GF-D8 (cell line): ENCODE measurements around the gene PPP3R1.
"Not testable (repeated sequence)": the region's sequence is repeated elsewhere in the genome, so short reads cannot be mapped to it uniquely, and the experiment has no call there.

ENCODE experiments used
- DNase-seq: peaks from one replicate; lab custom pipeline; 2025; lab: John Stamatoyannopoulos, UW

The PPP3R1 gene

GRCh38 chr2:68188831-68189230 is 63.5 kb downstream of the PPP3R1 start:
- no peak for DNase-seq

GRCh38 chr2:68187329-68187728 is 65.0 kb downstream of the PPP3R1 start:
- no peak for DNase-seq

GRCh38 chr2:68185541-68186164 is 66.7 kb downstream of the PPP3R1 start:
- DNase-seq, result no peak

- no peak for DNase-seq
Observed at GRCh38 chr2:68182902-68183301, 69.4 kb downstream of the PPP3R1 start.

GRCh38 chr2:68178954-68179627 is 73.2 kb downstream of the PPP3R1 start:
- no peak for DNase-seq

- DNase-seq, result no peak
Observed at GRCh38 chr2:68178432-68178831, 73.9 kb downstream of the PPP3R1 start.

- DNase-seq, result no peak
Observed at GRCh38 chr2:68177541-68177940, 74.8 kb downstream of the PPP3R1 start.

GRCh38 chr2:68176657-68177056 is 75.7 kb downstream of the PPP3R1 start:
- no peak for DNase-seq

GRCh38 chr2:68175210-68175609 is 77.1 kb downstream of the PPP3R1 start:
- not testable (repeated sequence) for DNase-seq

GRCh38 chr2:68172990-68173700 is 79.2 kb downstream of the PPP3R1 start:
- DNase-seq, result peak; percentile 97

- DNase-seq, result peak; percentile 72
Observed at GRCh38 chr2:68172521-68172920, 79.8 kb downstream of the PPP3R1 start.

- no peak for DNase-seq
Observed at GRCh38 chr2:68171684-68172083, 80.6 kb downstream of the PPP3R1 start.

- DNase-seq, result no peak
Observed at GRCh38 chr2:68171146-68171545, 81.2 kb downstream of the PPP3R1 start.

GRCh38 chr2:68169308-68169707 is 83.0 kb downstream of the PPP3R1 start:
- no peak for DNase-seq

- no peak for DNase-seq
Observed at GRCh38 chr2:68167186-68167585, 85.1 kb downstream of the PPP3R1 start.

GRCh38 chr2:68163641-68164040 is 88.7 kb downstream of the PPP3R1 start:
- DNase-seq, result no peak

GRCh38 chr2:68158134-68158447 is 94.2 kb downstream of the PPP3R1 start:
- DNase-seq, result no peak

- peak; percentile 82 for DNase-seq
Observed at GRCh38 chr2:68157402-68158133, 94.8 kb downstream of the PPP3R1 start, which contains the start of gene PNO1. Gene PNO1, plus strand, starts transcription at chr2:68157888. Its CDS starts 47 bp downstream, at chr2:68157935.

- DNase-seq, result no peak
Observed at GRCh38 chr2:68157002-68157401, 95.3 kb downstream of the PPP3R1 start.

GRCh38 chr2:68156419-68156818 is 95.9 kb downstream of the PPP3R1 start:
- no peak for DNase-seq

GRCh38 chr2:68155618-68156017 is 96.7 kb downstream of the PPP3R1 start:
- DNase-seq, result no peak

- DNase-seq, result no peak
Observed at GRCh38 chr2:68152681-68153347, 99.5 kb downstream of the PPP3R1 start.
